ENCODE results near the gene EIF1B.

DNA sequence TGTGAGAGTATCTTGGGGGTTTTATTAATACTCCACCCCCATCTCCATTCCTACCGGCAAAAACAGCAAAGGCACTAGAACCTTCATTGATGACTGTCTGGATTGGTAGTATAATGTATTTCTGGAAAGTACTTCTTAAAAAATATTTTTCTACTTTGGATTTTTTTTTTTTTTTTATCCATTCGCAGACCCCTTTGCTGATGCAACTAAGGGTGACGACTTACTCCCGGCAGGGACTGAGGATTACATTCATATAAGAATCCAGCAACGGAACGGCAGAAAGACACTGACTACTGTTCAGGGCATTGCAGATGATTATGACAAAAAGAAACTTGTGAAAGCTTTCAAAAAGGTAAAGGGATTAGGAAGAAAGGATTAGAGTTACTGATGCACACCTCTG lies 1.2 kb downstream of the EIF1B start:
- no peak for TF ChIP-seq CTCF (IDR thresholded peaks at IDR 0.05; ENCODE audit: low read depth, low read length, poor library complexity, severe bottlenecking)
- TF ChIP-seq EZH2phosphoT487 (IDR thresholded peaks at IDR 0.05; ENCODE audit: borderline replicate concordance, low read length), result no peak

Measured in DOHH2 (cell line).